ENCODE measurements around the gene STOM. TPM values are rescaled to one million over a fixed set of nuclear protein-coding genes. Genes with fewer than 3 reads are reported as not detected.
A peak's percentile ranks its signal among the peaks of the same experiment; 100 is the strongest.
"Not testable (repeated sequence)": the region's sequence is repeated elsewhere in the genome, so short reads cannot be mapped to it uniquely, and the experiment has no call there.

STOM gene
- polyA plus RNA-seq, 10 donors: 55.3 to 87.1 (median 78.1) TPM

DNA sequence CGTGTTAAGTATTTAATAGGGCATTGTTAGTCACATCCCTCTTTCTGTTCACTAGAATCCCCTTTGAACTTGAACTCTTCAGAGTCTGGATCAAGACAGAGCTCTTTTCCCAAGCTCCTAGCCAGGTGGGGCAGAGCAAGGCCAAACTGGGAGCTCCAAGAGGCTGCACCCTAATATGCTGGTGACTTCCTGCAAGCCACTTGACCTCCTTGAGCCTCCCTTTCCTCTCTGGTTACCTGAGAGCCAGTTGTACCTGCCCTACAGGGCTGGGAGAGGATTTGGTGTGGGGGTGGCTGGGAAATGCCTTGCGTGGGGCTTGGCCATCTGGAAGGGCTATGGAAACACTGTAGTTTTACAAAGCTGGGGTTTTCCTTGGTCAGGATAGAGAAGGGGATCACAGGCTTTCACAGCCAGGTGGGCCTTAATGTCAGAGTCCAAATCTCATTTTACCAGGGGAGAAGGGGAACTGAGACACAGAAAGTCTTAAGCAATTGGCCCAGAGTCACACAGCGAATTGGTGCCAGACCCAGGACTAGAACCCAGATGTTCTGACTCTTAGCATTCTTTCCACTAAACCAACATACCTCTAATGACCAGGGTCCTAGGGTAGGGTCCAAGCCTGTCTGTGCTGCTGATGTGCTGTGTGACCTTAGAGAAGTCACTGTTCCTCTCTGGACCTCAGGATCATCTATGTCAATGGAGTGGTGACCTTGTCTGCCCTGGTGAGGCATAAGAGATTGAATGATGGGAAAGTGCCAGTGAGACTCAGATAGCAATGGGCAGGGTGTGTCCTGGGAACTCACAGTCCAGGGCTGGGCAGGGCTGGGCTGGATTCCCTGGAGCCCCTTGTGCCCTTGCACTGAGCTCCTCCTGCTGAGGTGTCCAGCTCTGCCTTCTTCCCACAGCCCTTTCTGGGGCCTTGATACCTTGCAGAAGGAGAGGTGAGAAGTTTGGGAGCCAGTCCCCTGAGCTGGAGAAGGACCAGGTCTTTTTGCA is 66.3 kb downstream of the STOM start:
- no peak for DNase-seq

DNA sequence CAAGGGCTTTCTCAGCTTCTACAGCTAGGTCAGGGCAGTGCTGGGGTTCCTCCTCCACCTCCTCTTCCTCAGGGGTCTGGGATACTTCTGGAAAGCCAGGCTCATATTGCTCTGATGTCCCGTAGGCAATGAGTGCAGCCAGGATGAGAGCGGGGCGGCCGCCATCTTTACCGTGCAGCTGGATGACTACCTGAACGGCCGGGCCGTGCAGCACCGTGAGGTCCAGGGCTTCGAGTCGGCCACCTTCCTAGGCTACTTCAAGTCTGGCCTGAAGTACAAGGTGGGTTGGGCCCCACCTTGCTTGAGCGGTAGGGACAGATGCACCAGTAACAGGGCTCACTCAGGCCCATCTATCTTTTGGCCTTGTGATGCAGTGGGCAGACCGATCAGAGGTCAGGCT is 67.3 kb downstream of the STOM start:
- no peak for DNase-seq

DNA sequence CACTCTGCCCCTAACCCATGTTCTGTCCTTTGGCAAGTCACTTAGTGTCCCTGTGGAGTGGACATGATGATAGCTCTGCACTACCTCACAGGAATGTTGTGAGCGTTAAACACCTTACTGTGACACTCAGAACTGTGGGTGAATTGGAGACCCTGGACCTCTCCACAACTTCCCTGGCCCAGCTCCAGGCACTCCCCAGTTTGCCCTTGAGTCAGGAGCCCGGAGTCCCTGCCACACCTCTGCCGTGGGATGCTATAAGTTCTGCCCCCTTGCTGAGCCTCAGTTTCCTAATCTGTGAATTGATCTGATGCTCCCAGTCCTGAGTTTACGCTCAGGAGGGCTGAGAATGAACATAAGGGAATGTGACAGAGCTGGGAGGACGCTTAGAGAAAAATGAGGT is 67.7 kb downstream of the STOM start:
- DNase-seq: no peak

DNA sequence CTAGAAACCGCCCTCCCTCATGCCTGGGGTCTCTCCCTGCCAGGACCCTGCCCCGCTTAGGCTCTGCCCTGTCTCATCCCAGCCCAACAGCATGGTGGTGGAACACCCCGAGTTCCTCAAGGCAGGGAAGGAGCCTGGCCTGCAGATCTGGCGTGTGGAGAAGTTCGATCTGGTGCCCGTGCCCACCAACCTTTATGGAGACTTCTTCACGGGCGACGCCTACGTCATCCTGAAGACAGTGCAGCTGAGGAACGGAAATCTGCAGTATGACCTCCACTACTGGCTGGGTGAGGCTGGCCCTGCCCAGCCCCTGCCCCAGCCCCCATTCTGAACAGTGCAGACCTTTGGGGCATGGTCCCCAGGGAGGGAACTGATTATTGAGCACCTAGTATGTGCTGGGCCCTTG is 68.2 kb downstream of the STOM start:
- DNase-seq: no peak

DNA sequence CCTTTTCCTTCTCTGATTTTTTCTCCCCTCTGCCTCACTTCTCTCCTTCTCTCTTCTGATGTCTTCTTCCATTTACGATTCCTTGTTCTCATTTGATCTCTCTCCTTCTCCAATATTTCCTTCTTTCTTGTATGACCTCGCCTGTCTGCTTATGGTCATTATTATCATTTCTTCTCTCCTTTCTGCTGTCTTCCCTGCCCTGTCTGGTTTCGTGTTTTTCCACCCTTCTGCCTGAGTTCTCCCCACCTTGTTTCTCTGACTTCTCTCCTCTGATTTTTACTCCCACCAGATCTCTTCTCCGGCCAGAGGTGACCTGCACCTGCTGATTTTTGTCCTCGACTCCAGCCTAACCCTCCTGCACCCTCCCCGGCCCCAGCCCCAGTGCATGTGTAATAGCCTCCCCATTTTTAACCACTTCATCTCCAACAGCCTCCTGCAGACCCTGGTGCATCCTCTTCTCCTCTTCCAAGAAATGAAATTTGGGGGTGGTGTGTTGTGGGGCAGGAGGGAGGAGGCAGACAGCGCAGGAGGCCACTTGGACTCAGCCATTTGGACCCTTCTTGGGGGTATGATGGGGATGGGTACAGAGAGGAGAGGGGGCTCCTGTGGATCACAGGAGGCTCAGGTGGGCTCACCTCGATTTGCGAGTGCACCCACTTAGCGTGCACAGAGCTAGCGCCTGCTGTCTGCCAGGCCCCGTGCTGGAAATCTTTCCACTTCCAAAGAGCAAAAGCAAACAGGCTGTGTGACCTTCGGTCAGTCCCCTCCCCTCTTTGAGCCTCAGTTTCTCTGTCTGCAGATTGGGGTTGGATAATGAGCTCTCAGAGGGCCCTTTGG is 69.5 kb downstream of the STOM start:
- DNase-seq: no peak

DNA sequence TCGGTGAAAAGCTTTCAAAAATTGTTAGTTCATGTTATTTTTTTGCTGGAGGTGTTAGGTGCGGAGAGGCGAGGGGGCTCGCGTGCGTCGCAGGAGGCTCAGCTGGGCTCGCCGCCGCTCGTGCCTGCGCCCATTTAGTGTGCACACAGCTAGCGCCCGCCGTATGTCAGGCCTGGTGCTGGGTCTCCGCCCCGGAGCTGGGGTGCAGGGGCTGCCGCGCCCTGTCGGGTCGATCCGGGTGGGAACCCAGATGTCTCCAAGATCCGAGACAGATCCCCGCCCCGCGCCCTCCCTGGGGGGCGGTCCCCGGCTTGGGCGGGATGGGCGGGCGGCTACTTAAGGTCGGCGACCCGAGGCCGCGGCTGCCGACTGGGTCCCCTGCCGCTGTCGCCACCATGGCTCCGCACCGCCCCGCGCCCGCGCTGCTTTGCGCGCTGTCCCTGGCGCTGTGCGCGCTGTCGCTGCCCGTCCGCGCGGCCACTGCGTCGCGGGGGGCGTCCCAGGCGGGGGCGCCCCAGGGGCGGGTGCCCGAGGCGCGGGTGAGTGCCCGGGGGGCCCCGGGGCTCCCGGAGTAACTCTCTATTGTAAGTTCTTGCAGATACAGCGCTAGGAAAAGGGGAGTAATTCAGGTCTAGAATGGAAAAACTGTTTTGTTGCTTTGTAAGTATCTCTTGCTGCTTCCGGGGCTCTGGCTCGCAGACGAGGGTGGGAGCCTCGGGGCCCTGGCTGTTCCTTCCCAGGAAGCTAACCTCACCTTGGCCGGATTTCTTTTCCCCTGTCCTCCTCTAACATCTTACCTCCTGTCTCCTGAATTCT is 70.4 kb downstream of the STOM start:
- DNase-seq: peak in 2 of 3 donors; percentile 72 to 90

DNA sequence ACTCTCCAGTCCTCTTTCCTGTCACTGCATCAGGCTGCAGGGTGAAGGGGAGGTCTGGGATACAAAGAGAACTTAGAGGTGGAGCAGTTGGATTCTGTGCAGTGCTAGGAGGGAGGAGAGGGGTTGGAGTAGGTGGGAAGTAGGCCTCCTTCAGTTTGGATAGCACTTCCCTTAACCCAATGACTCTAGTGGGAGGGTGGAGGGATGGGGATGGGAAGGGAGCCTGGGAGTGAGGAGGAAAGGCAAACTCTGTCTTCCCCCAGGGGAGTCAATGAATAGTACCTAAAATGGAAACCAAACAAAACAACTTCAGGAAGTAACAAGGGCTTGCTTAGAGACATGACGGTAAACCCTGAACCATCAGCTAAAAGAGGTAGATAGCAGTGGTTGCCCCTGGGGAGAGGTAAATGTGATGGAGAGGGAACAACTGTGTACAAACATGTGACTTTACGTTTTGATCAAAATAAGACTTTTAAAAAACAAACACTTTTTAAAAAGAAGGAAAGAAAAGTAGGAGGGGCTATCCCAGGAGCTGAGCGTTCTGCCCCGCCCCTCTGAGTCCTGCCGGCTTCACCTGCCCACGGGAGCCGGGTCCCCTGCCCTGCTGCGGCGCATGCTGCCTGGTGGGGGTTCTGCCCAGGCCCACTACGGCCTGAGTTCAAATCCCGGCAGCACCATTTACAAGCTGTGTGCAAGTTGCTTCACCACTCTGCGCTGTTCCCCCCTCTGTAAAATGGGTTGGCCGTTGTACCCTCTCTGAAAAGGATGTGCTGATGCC is 71.2 kb downstream of the STOM start:
- peak; percentile 69 to 93 (median 82) for DNase-seq

DNA sequence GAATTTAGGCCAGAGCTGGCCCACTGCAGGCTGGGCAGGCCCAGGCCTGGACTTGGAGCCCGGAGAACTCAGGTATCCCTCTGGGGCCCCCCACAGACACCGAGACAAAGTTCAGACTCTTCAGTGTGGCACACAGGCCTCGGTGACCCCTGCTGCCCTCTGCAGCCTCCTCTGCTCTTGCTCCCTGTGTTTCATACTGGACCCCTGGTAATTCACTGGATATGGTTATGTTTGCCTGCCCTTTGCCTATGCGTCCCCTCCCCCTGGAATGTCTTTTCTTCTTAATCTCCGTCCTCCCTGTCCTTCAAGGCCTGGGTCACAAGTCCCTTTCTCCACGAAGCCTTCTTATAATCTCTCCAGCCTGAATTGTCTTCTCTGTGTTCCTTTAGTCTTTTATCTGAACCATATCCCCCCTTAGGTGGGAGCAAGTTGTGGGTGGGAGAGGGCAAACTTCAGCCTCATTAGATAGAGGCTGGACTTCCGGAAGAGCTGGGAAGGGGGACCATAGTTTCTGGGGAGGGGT is 72.0 kb downstream of the STOM start:
- no peak for DNase-seq

DNA sequence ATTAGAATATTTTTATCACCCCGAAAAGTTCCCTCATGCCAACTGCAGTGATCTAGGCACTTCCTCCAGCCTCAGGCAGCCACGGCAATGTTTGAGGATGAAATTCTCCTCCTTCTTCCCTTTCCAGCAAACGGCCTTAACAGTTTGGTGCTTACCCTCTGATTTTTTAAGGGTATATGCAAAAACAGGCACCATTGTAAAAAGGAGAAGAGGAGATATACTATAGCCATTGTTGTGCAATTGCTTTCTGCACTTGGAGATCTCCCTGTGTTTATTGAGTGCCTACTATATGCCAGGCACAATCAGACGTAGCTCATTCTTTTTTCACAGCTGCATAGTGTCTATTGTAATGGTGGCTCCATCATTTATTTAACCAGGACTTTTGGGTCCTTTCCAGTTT is 72.7 kb downstream of the STOM start:
- DNase-seq: no peak

DNA sequence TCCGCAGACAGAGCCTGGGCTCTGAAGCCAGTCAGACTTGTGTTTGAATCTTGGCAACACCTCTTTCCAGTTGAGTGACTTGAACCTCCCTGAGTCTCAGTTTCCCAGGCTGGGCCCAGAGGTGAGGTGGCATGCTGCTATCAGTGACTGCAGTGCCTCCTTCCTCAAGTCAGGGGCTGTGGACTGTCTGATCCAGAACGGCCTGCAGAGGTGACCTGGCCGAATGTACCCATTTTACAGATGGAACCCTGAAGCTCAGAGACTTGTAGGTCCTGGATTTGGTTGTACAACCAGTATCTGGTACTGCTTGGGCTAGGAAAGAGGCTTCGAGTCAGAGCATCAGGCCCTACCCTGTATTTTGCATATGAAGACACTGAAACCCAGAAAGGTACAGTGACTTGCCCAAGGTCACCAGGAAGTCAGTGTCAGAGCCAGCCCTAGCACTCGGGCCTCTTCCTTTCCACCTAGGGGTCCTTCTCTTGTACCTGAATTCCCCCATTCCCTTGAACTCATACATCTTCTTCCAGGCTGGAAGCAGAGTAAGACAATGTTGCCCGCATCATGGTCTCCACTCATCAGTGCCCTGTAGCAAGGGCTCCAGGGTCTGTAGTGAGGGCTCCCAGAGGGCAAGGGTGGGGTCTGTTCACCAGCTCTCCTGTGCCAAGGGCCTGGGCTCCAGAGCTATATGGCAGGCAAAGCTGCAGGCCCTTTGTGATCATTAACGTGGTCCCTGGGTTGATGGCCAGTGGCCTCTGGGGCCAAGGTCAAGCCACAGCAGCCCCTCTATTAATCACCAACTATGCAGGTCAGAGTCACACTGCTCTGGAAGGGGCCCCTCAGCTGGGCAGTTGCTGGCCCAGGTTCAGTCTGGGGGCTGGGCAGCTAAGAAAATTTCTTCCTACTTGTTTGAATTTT is 73.6 kb downstream of the STOM start:
- DNase-seq: no peak

DNA sequence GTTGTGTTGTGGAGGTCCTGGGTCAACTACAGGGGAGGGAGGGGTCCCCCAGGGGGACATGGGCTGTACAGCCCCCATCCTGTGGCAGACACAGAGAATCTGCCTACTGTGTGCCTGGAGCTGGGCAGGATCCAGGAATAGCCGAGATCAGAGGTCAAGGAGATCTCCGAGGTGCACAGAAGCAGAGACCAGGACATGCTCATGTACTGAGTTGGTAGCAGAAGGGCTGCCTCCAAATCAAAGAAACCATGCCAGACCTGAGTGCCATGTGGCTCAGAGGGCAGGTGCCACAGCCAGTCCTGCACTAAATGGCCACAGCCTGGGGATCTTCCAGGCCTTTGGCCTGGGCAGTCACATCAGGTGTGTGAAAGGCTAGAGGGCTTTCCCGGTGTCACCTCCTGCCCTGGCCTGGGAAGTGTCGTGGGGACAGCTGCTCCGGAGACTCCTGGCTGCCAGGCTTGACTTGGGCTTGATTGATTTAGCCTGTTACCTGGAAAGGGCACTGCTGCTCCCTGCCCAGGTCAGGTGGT is 74.3 kb downstream of the STOM start:
- no peak for DNase-seq

DNA sequence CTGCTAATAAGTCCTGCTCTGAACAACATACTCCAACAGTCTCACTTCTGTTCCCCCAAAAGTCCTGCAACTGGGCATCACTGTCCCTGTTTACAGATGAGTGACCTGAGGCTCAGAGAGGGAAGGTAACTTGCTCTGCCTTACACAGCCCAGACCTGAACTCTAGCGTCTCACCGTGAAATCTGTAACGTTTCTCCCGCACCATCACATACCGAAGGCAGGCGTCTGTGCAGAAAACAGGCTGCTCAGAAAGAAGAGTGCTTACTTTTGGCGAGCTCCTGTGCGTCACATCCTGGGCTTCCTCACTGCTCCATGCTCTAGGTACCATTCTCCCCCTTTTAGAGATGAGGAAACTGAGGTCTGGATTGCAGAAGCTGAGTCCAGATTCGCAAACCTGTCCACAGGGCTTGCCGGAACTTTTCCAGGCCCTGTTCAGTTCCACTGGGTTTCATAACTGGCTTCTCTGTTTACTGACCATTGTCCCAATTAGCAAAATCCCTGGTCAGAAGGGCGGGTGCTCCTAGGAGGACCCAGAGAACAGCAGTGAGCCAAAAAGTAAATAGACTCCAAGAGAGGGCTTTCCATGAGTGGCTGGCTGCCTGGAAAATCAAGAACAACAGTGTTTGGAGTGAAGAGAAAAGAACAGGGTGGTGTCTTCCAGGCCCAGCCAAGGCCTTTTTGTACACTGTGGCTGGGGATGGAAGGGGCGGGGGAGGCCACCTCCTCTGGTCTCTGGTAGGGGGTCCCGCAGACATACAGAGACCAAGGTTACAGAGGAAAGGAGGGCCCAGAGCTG is 75.0 kb downstream of the STOM start:
- DNase-seq: peak in 2 of 3 donors; percentile 83 to 92

DNA sequence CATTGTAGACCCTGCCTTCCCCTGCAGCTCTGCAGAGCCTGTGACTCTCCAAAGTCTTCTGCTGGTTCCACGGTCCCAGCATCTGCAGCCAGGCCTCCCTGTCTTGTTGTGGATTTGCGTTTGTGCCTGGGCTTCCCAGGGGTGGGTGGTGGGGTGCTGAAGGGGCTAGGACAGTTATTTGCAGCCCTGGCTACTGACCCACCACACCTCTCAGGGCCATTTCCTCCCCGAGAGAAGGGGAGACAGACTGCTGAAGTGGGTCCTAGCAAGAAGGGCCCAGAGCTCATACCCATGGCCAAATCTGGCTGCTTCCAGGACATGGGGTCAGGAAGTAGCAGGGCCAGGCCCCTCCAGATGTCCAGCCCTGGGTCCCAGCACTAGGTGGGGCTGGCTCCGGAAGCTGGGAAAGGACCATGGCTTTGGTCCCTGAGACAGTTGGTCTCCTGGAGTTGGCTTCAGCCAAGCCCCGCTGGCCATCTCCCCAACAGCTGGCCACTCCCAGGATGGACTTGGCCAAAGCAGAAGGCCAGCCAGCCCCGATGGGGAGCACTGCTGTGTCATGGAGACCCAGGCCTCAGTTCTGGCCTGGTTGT is 75.8 kb downstream of the STOM start:
- peak in 1 of 3 donors; percentile 64 for DNase-seq

DNA sequence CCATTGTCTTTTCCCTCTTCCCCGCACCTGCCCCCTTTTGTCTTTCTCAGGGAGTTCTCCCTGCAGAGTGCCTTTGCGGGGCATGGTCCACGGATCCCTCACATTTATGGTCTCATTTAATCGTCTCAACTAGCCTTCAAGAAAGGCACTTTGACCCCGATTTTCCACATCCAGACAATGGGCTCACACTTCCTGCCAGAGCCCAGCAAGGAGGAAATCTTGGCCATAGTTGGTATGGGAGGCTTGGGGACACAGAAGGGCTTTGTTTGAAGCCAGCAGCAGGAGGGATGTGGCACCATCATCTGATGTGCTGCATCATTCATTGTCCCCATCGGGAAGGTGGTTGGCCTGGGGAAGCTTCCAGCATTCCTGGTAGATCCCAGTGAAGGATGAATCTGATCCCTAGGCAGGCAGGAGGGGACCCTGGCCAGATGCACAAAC is 77.2 kb downstream of the STOM start:
- DNase-seq: no peak

DNA sequence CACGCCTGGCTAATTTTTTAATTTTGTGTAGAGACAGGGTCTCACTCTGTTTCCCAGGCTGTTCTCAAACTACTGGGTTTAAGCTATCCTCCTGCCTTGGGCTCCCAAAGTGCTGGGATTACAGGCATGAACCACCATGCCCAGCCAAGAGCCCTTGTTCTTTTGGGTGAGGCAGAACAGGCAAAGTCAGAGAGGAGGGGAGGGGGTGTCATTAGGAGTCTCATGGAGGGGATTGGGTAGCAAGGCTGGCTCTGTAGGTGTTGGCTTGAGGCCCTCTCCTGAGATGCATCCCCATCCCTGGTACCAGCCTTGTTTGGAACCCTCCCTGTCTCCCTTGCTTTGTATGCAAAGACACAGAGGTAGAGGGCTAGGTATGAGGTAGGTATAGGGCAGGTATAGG is 78.0 kb downstream of the STOM start:
- DNase-seq: no peak

DNA sequence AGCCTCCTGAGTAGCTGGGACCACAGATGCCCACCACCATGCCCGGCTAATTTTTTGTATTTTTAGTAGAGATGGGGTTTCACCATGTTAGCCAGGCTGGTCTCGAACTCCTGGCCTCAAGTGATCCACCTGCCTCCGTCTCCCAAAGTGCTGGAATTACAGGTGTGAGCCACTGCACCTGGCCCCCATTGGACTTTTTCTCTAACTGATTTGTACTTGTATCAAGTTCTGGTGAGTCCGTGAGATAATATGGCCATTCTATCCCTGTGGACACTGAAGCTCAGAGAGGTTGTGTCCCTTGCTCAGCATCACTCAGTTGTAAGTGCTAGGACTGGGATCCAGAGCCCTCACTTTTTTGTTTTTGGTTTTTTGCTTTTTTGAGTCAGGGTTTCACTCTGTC is 78.5 kb downstream of the STOM start:
- DNase-seq: not testable (repeated sequence)

DNA sequence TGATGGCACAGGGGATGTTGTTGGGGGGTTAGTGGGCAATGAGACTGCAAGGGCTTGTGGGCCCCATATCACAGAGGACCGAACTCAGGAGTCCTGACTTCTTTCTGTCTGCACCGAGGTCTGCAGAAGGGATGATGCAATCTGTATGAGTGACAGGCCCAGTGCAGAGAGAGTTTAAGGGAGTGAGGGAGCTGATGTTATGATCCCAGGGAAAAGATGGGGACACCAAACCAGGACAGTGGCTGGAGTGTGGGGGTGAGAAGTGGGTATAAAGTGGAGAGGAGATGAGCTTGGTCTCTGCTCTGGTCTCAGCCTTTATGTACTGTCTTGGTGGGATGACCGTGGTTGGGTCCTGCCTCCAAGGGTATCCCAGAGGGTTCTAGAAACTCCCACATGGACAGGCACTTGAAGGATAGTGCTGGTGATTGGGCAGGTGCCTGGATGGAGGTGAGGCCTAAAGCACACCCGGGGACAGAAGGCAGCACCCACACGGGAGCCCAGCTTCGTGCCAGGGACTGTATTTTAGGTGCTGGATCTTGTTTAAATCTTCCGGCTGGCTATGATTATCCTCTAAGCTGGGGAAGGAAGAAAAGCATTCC is 80.2 kb downstream of the STOM start:
- DNase-seq: no peak
